Measurements from ENCODE around the gene SP3.

DNA sequence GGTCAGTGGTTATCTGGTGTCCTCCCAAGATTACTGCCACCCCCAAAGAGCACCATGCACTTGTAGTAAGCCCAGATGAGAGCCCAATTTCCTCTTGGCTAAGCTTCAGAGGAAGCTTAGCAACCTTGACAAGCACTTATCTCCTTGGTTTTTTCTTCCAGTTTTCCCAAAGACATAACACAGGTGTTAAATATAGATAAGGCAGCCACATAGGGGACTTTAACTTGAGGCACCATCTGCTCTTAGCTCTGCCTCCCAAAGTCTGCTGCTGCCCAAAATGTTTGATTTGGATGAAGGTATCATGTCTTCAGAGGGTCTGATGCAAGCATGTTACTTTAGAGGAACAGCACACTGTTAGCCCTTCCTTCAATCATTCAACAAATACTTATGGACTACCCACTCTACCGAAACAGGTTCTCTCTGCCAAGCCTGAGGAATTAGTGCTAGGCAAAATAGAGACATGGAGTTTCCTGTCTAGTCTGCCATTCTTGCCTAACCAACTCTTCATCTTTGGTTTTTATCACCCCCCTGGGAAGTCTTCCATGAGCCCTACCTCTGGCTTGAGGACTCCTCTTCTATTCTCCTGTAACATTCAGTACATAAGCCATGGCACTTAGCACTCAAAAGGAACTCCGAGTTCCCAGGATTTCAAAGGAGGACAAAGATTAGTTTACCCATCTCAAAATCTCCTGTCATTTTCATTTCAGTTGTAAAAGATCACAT, 73.7 kb downstream of the SP3 start:
- no peak for TF ChIP-seq POLR2A (IDR thresholded peaks at IDR 0.05)
- TF ChIP-seq, protein P1, sequence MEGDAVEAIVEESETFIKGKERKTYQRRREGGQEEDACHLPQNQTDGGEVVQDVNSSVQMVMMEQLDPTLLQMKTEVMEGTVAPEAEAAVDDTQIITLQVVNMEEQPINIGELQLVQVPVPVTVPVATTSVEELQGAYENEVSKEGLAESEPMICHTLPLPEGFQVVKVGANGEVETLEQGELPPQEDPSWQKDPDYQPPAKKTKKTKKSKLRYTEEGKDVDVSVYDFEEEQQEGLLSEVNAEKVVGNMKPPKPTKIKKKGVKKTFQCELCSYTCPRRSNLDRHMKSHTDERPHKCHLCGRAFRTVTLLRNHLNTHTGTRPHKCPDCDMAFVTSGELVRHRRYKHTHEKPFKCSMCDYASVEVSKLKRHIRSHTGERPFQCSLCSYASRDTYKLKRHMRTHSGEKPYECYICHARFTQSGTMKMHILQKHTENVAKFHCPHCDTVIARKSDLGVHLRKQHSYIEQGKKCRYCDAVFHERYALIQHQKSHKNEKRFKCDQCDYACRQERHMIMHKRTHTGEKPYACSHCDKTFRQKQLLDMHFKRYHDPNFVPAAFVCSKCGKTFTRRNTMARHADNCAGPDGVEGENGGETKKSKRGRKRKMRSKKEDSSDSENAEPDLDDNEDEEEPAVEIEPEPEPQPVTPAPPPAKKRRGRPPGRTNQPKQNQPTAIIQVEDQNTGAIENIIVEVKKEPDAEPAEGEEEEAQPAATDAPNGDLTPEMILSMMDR (IDR thresholded peaks at IDR 0.05): no peak

All from right lobe of liver (tissue), 4 donors.